Measurements from ENCODE around the gene FRAS1. TPM values are rescaled to one million over a fixed set of nuclear protein-coding genes. Genes with fewer than 3 reads are reported as not detected.

Gene FRAS1
- total RNA-seq, 1 donor from 2014 or later: 20.2 TPM

GRCh38 chr4:78571804-78572203, 514.7 kb downstream of the FRAS1 start:
- H3K4me3 ChIP-seq: no peak overlapping the region
- H3K9me3 ChIP-seq: no peaks in the 10 kb centered on the region
- no peak overlapping the region for H3K27ac ChIP-seq
- DNase-seq (no peak), ATAC-seq (no peak)
- peaks cover 7% of the 10 kb centered on the region for H3K4me1 ChIP-seq
- TF ChIP-seq, protein P1, sequence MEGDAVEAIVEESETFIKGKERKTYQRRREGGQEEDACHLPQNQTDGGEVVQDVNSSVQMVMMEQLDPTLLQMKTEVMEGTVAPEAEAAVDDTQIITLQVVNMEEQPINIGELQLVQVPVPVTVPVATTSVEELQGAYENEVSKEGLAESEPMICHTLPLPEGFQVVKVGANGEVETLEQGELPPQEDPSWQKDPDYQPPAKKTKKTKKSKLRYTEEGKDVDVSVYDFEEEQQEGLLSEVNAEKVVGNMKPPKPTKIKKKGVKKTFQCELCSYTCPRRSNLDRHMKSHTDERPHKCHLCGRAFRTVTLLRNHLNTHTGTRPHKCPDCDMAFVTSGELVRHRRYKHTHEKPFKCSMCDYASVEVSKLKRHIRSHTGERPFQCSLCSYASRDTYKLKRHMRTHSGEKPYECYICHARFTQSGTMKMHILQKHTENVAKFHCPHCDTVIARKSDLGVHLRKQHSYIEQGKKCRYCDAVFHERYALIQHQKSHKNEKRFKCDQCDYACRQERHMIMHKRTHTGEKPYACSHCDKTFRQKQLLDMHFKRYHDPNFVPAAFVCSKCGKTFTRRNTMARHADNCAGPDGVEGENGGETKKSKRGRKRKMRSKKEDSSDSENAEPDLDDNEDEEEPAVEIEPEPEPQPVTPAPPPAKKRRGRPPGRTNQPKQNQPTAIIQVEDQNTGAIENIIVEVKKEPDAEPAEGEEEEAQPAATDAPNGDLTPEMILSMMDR (IDR thresholded peaks at IDR 0.05): no peak
- no peaks in the 10 kb centered on the region for H3K36me3 ChIP-seq
- intact Hi-C loops (cut with DNase I): no loop called here
- H3K27me3 ChIP-seq: no peaks in the 10 kb centered on the region

GRCh38 chr4:78578674-78579425, 521.7 kb downstream of the FRAS1 start:
- ATAC-seq (no peak), DNase-seq (no peak)
- TF ChIP-seq, protein P1 (IDR thresholded peaks at IDR 0.05): no peak
- H3K4me3 ChIP-seq: no peak overlapping the region
- intact Hi-C loops (cut with DNase I): no loop called here
- no peaks in the 10 kb centered on the region for H3K9me3 ChIP-seq
- no peaks in the 10 kb centered on the region for H3K4me1 ChIP-seq
- H3K27me3 ChIP-seq: no peaks in the 10 kb centered on the region
- H3K36me3 ChIP-seq: no peaks in the 10 kb centered on the region
- no peak overlapping the region for H3K27ac ChIP-seq

GRCh38 chr4:78581618-78582017, 524.5 kb downstream of the FRAS1 start:
- Histone ChIP-seq H3K9me3 (no peaks in the 10 kb centered on the region), H3K27me3 (no peaks in the 10 kb centered on the region), H3K4me3 (no peak overlapping the region), H3K27ac (no peak overlapping the region), H3K36me3 (peaks cover 2% of the 10 kb centered on the region), H3K4me1 (no peaks in the 10 kb centered on the region)
- intact Hi-C loops (cut with DNase I): no loop called here
- peak; percentile 95 for ATAC-seq
- TF ChIP-seq, protein P1 (IDR thresholded peaks at IDR 0.05): no peak
- no peak for DNase-seq

GRCh38 chr4:78584863-78585547, 527.9 kb downstream of the FRAS1 start:
- TF ChIP-seq, protein P1 (IDR thresholded peaks at IDR 0.05): no peak
- no peak overlapping the region for H3K4me3 ChIP-seq
- H3K27ac ChIP-seq: no peak overlapping the region
- DNase-seq (no peak), ATAC-seq (no peak)
- no peaks in the 10 kb centered on the region for H3K27me3 ChIP-seq
- H3K36me3 ChIP-seq: peaks cover 3% of the 10 kb centered on the region
- H3K9me3 ChIP-seq: no peaks in the 10 kb centered on the region
- H3K4me1 ChIP-seq: no peaks in the 10 kb centered on the region
- intact Hi-C loops (cut with DNase I): no loop called here

DNA sequence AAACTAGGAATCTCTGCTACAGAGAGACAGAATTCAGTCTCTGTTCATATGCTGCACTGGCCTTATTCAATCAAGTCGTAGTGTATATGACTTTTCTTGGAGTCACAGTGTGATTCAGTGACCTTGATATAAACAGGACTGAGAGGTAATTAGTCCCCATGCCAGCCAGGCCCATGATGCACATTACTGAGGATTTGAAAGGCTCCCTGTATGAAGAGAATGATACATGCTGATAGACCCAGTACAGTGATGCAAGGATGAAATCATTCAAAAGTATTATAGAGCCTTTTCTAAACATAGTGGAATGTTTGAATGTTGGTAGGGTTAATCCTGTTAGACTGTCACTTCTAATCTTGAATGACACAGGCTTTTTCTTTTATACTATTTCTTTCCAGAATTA, 528.5 kb downstream of the FRAS1 start:
- Histone ChIP-seq H3K4me1 (no peaks in the 10 kb centered on the region), H3K9me3 (no peaks in the 10 kb centered on the region), H3K27me3 (no peaks in the 10 kb centered on the region), H3K27ac (no peak overlapping the region), H3K4me3 (no peak overlapping the region), H3K36me3 (peaks cover 3% of the 10 kb centered on the region)
- no peak for ATAC-seq
- TF ChIP-seq, protein P1 (IDR thresholded peaks at IDR 0.05): no peak
- intact Hi-C loops (cut with DNase I): no loop called here
- DNase-seq: no peak

Data from upper lobe of right lung (tissue), 1 donor.